GM10266 (cell line): ENCODE measurements around the gene VWA3B.

Source experiments
- DNase-seq: peaks from one replicate; pipeline ENCODE4 v3.0.0; 2012; ENCODE audit errors: extremely low spot score
- TF ChIP-seq, protein P1 (sequence below): IDR thresholded peaks from 2 replicates; pipeline ENCODE4 v1.5.1; 2012; ENCODE audit warnings: mild to moderate bottlenecking, low read depth; ENCODE audit not compliant: control insufficient read depth, insufficient read depth; ENCODE audit errors: missing control alignments

Gene VWA3B

DNA sequence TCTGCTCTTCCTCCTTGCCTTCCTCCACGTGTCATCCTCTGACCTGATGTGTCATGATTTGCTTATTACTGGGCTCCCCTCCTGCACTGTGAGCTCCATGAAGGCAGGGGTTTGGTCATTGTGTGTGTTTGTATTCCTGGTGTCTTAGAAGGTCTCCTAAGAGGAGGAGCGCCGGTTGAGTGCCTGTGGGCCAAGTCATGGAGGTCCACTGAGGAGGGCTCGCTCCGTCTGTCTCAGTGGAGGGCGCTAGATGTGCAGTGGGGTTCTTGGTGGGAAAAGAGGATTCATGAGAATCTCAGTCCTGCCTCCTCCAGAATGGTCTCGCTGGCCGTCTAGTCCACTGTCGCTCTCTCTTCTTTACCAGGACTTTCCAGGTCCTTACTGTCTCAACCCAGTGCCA is 100.2 kb downstream of the VWA3B start:
- TF ChIP-seq, protein P1, sequence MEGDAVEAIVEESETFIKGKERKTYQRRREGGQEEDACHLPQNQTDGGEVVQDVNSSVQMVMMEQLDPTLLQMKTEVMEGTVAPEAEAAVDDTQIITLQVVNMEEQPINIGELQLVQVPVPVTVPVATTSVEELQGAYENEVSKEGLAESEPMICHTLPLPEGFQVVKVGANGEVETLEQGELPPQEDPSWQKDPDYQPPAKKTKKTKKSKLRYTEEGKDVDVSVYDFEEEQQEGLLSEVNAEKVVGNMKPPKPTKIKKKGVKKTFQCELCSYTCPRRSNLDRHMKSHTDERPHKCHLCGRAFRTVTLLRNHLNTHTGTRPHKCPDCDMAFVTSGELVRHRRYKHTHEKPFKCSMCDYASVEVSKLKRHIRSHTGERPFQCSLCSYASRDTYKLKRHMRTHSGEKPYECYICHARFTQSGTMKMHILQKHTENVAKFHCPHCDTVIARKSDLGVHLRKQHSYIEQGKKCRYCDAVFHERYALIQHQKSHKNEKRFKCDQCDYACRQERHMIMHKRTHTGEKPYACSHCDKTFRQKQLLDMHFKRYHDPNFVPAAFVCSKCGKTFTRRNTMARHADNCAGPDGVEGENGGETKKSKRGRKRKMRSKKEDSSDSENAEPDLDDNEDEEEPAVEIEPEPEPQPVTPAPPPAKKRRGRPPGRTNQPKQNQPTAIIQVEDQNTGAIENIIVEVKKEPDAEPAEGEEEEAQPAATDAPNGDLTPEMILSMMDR, result no peak
- no peak for DNase-seq

DNA sequence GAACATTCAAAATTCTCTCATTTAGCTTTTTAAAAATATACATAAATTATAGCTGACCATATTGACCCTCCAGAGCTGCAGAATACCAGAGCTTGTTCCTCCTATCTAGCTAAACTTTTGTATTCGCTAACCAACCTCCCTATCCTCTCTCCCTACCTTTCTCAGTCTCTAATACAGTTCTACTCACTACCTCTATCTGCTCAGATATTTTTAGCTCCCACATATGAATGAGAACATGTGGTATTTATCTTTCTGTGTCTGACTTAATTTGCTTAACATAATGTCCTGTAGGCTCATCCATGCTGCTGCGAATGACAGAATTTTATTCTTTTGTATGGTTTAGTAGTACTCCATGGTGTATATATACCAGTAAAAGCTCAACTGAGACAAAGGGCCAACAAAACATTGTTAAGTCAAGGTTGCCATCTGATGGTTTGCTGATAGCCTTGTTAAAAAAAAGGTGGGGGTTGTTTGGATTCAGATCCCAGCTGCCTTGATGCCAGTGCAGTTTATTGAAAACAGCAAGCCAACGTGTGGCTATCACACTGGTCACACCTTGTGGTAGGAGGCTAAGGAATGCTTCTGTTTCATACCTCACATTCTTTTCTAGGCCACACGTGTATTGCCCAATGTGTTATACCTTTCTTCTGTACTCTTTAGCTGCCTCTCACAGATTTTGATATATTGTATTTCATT is 101.5 kb downstream of the VWA3B start:
- DNase-seq, result no peak
- TF ChIP-seq, protein P1, result no peak

DNA sequence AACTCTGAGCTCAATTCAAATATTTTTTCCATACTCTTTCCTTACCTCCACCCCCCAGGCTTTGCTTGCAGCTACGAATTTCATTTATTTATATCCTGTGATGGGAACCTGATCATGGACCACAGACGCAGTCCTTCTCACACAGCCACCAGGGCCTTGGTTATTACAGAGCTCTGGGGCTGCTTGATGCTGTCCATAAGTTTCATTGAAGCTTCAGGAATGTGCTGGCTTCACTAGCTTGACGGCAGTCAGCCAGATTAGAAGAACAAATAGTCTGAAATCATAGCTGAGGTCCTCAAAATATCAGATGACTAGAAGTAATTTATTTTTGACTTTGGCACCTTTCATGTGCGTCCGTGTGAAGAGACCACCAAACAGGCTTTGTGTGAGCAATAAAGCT is 104.9 kb downstream of the VWA3B start:
- TF ChIP-seq, protein P1, result no peak
- no peak for DNase-seq

DNA sequence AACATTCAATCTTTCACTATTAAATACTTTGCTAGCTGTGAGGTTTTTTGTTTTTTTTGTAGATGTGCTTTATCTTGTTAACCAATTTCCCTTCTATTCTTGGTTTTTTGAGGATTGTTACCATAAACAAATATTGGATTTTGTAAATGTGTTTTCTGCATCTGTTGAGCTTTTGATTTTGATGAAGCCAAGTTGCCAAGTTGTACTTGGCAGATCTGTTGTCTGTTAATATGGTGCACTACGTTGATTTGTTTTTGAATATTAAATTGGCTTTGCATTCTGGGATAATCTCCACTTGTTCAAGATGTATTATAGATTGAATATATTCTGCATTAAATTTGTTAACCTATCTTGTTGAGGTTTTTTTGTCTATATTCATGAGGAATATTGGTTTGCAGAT is 114.6 kb downstream of the VWA3B start:
- DNase-seq, result no peak
- TF ChIP-seq, protein P1, result no peak

DNA sequence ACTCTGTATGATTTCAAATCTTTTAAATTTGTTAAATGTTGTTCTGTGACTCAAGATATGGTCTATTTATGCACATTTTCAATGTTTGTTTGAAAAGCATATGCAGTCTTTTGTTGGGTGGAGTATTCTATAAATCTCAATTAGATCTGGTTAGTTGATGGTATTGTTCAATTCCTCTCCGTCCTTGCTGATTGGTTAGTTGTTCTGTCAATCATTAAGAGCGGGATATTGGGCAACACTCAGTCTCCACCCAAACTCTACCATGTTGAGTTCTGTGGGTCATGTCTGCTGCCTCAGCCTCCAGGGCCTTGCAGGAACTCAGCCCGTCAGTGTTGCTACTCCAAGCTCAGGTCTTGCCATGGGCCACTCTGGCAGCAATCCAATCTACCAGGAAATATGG is 118.9 kb downstream of the VWA3B start:
- TF ChIP-seq, protein P1, result no peak
- DNase-seq, result no peak

DNA sequence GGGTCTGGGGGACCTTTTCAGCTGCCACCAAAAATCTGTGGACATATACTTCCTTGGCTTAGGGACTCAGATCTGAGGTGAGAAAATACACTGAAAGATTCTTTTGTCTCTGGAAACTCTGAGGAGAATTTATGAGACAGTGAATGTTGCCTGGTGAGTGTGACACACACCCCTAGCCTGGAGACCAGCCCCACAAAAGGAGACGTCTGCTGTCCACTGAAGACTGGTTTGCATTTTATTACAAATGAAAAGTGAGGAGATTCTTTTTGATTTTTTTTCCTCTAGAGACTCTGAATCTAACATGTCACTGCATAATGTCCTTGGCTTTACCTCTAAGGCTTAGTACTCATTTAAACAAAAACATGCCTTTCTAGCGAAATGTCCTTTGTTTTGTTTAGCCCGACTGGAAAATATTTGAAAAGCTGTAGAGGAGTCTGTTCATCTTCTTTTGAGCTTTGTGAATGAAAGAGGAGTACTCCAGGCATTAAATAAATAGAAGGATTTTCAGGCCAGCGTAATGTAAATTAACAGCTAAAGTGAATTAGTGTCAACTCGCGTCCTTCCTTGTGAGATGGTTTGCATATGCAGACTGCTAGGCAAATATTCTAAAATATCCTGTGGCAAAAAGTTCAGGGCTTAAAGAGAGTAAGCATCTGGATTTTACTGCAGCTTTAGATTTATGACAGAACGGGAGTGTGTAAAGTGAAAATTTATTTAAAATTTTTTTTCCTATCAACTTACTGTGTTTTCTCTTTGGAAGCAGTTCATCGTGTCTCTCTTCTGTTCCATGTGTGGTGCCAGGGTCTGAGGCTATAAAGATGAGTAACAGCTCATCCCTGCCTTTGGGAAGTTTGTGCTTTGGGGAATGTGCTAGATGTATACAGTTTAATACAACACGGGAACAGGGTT is 125.4 kb downstream of the VWA3B start:
- TF ChIP-seq, protein P1, result no peak
- no peak for DNase-seq

DNA sequence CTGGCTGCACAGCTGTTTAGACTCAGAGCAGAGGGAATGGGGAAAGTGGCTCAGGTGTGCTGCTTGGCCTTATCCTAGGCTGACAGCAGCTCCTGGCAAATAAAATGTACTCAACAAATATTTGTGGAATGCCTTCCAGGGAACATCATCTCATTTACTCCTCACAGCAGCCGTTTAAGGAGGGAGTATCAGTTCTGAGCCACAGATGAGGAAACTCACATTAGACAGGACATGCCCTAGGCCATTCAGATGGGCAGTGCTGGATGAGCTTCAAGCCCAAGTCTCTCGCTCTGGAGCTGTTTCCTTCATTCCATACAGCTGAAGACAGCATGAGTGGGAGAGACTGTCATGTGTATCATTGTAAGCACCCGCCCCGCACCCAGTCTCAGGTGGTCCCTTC is 129.6 kb downstream of the VWA3B start:
- no peak for DNase-seq
- TF ChIP-seq, protein P1, result no peak
